ENCODE data around the gene DAP3. TPM values are rescaled to one million over a fixed set of nuclear protein-coding genes. Genes with fewer than 3 reads are reported as not detected.
"Not testable (repeated sequence)": the region's sequence is repeated elsewhere in the genome, so short reads cannot be mapped to it uniquely, and the experiment has no call there.

DAP3 gene
- total RNA-seq, 6 donors from 2014 or later, result 60.8 to 233 (median 100) TPM

GRCh38 chr1:155669233-155670162, 19.4 kb upstream of the DAP3 start:
- no peaks in the 10 kb centered on the region for H3K4me1 ChIP-seq
- no peak for DNase-seq
- no peaks in the 10 kb centered on the region for H3K9me3 ChIP-seq
- no peaks in the 10 kb centered on the region for H3K27me3 ChIP-seq
- no peak for TF ChIP-seq CTCF (IDR thresholded peaks at IDR 0.05)
- no peak for TF ChIP-seq EP300 (IDR thresholded peaks at IDR 0.05)
- TF ChIP-seq POLR2A (IDR thresholded peaks at IDR 0.05), result no peak
- no peak for TF ChIP-seq POLR2AphosphoS5 (IDR thresholded peaks at IDR 0.05)
- H3K36me3 ChIP-seq, result peaks cover 52 to 97% (median 89%) of the 10 kb centered on the region in 4 donors
- H3K4me3 ChIP-seq, result no peak overlapping the region
- 90 to 94% methylated on average over 5 of the region's 5 CpGs for WGBS, 2 donors
- no peak overlapping the region for H3K27ac ChIP-seq
- ATAC-seq (ENCODE audit: low FRiP score in 2 of 2), result no peak

DNA sequence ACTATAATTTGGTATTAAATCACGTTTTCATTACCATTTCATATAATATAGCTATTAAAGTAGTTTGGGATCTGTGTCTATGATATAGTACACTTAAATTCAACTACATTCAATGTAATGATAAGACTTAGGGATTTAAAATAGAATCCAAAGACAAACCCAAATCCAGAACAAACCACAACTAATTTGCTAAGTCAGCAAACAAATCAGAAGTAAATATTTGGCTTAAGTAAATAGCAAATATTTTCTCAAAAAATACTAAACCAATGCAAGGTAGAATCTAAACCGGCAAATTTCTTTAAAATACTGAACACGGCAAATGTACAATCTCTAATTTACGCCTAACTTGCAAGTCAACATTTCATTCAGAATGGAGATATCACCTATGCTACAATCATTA, 17.1 kb upstream of the DAP3 start:
- TF ChIP-seq POLR2AphosphoS5 (IDR thresholded peaks at IDR 0.05) (no peak), EP300 (IDR thresholded peaks at IDR 0.05) (no peak), POLR2A (IDR thresholded peaks at IDR 0.05) (no peak), CTCF (IDR thresholded peaks at IDR 0.05) (no peak)
- whole genome bisulfite sequencing, 2 donors, result 88 to 91% methylated on average over 4 of the region's 4 CpGs
- peaks cover 40 to 98% (median 93%) of the 10 kb centered on the region in 4 donors for H3K36me3 ChIP-seq
- H3K27me3 ChIP-seq, result no peaks in the 10 kb centered on the region
- ATAC-seq (ENCODE audit: low FRiP score in 2 of 2) (no peak), DNase-seq (no peak)
- no peaks in the 10 kb centered on the region for H3K9me3 ChIP-seq
- H3K27ac ChIP-seq, result no peak overlapping the region
- H3K4me3 ChIP-seq, result no peak overlapping the region
- H3K4me1 ChIP-seq, result no peaks in the 10 kb centered on the region

DNA sequence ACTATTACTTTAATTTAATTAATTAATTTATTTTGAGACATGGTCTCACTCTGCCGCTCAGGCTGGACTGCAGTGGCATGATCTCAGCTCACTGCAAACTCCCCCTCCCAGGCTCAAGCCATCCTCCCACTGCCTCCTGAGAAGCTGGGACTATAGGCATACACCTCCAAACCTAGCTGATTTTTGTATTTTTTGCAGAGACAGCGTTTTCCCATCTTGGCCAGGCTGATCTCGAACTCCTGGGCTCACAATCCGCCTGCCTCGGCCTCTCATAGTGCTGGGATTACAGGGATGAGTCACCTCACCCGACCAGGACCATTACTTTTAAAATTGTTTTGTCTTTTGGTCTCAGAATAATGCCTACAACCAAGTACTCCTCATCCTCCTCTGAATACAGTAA, 15.9 kb upstream of the DAP3 start:
- DNase-seq, result no peak
- Histone ChIP-seq H3K9me3 (no peaks in the 10 kb centered on the region), H3K36me3 (peaks cover 29 to 98% (median 90%) of the 10 kb centered on the region in 4 donors), H3K27ac (no peak overlapping the region), H3K4me3 (no peak overlapping the region), H3K4me1 (no peaks in the 10 kb centered on the region), H3K27me3 (no peaks in the 10 kb centered on the region)
- 94 to 96% methylated on average over 6 of the region's 6 CpGs for WGBS, 2 donors
- ATAC-seq (ENCODE audit: low FRiP score in 2 of 2), result no peak
- TF ChIP-seq POLR2AphosphoS5 (IDR thresholded peaks at IDR 0.05) (no peak), CTCF (IDR thresholded peaks at IDR 0.05) (no peak), POLR2A (IDR thresholded peaks at IDR 0.05) (no peak), EP300 (IDR thresholded peaks at IDR 0.05) (no peak)

GRCh38 chr1:155678027-155678426, 10.9 kb upstream of the DAP3 start:
- no peak for TF ChIP-seq EP300 (IDR thresholded peaks at IDR 0.05)
- no peak for TF ChIP-seq POLR2A (IDR thresholded peaks at IDR 0.05)
- TF ChIP-seq POLR2AphosphoS5 (IDR thresholded peaks at IDR 0.05), result no peak
- TF ChIP-seq CTCF (IDR thresholded peaks at IDR 0.05), result no peak
- H3K36me3 ChIP-seq, result peaks cover 22 to 75% (median 63%) of the 10 kb centered on the region in 4 donors
- no peak overlapping the region for H3K27ac ChIP-seq
- ATAC-seq (ENCODE audit: low FRiP score in 2 of 2) (no peak), DNase-seq (no peak)
- H3K4me1 ChIP-seq, result peaks cover 0 to 26% (median 0%) of the 10 kb centered on the region in 4 donors
- no peaks in the 10 kb centered on the region for H3K27me3 ChIP-seq
- H3K4me3 ChIP-seq, result no peak overlapping the region
- no peaks in the 10 kb centered on the region for H3K9me3 ChIP-seq
- 83 to 88% methylated on average over 4 of the region's 4 CpGs for WGBS, 2 donors

DNA sequence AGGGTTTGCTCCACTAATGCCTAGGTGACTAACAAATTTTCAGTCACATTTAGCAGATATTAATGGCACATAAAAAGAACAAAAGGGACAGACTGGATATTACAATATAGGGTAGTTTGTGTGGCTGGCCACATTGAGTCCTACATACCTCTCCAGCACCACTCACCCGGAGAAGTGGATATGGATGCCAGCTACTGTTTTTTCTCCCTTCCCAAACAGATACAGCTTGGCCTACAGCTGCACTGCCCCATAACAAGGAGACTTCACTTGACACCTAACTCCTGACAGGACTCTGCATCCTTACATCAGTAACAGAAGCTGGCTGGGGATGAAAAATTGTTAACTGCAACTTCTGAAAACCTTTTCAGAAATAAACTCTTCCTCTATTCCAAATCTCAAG, 9.9 kb upstream of the DAP3 start:
- H3K27me3 ChIP-seq; DNase-seq; H3K27ac ChIP-seq; H3K4me3 ChIP-seq; ATAC-seq (ENCODE audit: low FRiP score in 2 of 2); H3K9me3 ChIP-seq: not testable (repeated sequence)
- peaks cover 0 to 31% (median under 1%) of the 10 kb centered on the region in 4 donors for H3K4me1 ChIP-seq
- H3K36me3 ChIP-seq, result peaks cover 17 to 66% (median 57%) of the 10 kb centered on the region in 4 donors
- WGBS, 2 donors, result 75 to 95% methylated on average over 1 of the region's 1 CpG

Data from upper lobe of left lung (tissue), 6 donors.